HAP-1 (cell line): ENCODE measurements around the gene ART3.

Source experiments
- DNase-seq, 2 experiments: peaks; one replicate each; pipeline ENCODE4 v3.0.0-alpha.2; 2016 to 2020; ENCODE audit warnings: low spot score in 2 of 2
- H3K27me3 ChIP-seq: fragments of 250-450 bp; sonication (Bioruptor Pico); 2 replicates; pipeline ENCODE4 v1.5.1; 2020; ENCODE audit warnings: low read depth, mild to moderate bottlenecking, moderate library complexity
- H3K36me3 ChIP-seq: fragments of 250-450 bp; sonication (Bioruptor Pico); replicated peaks from 2 replicates; pipeline ENCODE4 v1.5.1; 2020; ENCODE audit warnings: mild to moderate bottlenecking
- H3K4me1 ChIP-seq: fragments of 250-450 bp; sonication (Bioruptor Pico); 2 replicates; pipeline ENCODE4 v1.5.1; 2020; ENCODE audit warnings: mild to moderate bottlenecking
- H3K4me3 ChIP-seq: fragments of 250-450 bp; sonication (Bioruptor Pico); 2 replicates; pipeline ENCODE4 v1.5.1; 2020; ENCODE audit warnings: mild to moderate bottlenecking, moderate library complexity
- H3K9me3 ChIP-seq: fragments of 250-450 bp; sonication (Bioruptor Pico); 2 replicates; pipeline ENCODE4 v1.5.1; 2020; ENCODE audit warnings: mild to moderate bottlenecking, moderate library complexity
- in situ Hi-C: fragments of 300-500 bp; cut with MboI; formaldehyde crosslinking; loops from 3 replicates; pipeline ENCODE4 v1.14.3; 2020; ENCODE audit warnings: low sequenced_read_pairs, inconsistent platforms, mixed read lengths

Gene ART3

DNA sequence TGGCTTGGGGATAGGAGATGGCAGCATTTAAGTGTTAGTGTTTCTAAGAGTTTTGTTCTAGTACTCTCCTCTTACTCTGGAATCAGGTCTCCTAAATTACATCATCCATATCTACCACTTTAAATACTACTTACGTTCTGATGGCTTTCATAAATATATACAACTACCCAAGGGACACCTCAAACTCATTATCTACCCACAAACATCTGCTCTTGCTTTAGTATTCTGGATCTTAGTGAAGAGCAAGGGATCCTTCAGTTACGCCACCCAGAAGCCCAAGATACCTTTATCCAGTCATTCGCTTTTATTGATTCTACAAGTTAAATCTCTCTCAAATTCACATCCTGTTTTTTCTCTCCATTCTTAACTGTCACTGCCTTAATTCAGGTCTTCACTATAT lies 66.7 kb downstream of the ART3 start:
- in situ Hi-C loops, result no loop called here
- H3K4me1 ChIP-seq, result 0 out of 2 replicates have a peak, but pooled peaks cover 4% of the 10 kb centered on the region
- no peaks in the 10 kb centered on the region for H3K27me3 ChIP-seq
- H3K4me3 ChIP-seq, result no peak overlapping the region
- no peak for DNase-seq
- no peaks in the 10 kb centered on the region for H3K9me3 ChIP-seq
- peaks cover 50% of the 10 kb centered on the region for H3K36me3 ChIP-seq

DNA sequence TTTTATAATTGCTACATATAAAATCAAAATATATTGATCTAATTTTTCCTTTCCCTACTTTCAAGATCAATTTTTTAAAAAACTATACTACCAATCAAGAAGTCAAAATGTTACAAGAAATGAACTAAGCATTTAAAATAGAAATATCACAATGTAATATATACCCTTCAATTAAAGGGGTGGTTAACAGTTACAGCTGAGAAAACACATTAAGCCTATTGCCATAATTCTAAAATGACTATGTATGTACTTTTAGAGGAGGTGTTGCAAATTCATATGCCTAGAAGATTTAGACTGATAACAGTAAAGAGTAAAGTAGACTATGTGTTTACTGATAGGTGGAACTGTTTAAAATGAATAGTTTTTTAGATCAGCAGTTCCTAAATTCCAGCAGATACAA lies 70.0 kb downstream of the ART3 start:
- DNase-seq, result no peak
- in situ Hi-C loops, result no loop called here
- 0 out of 2 replicates have a peak, but pooled peaks cover 11% of the 10 kb centered on the region for H3K4me1 ChIP-seq
- no peaks in the 10 kb centered on the region for H3K9me3 ChIP-seq
- peaks cover 36% of the 10 kb centered on the region for H3K36me3 ChIP-seq
- H3K4me3 ChIP-seq, result no peak overlapping the region
- no peaks in the 10 kb centered on the region for H3K27me3 ChIP-seq

DNA sequence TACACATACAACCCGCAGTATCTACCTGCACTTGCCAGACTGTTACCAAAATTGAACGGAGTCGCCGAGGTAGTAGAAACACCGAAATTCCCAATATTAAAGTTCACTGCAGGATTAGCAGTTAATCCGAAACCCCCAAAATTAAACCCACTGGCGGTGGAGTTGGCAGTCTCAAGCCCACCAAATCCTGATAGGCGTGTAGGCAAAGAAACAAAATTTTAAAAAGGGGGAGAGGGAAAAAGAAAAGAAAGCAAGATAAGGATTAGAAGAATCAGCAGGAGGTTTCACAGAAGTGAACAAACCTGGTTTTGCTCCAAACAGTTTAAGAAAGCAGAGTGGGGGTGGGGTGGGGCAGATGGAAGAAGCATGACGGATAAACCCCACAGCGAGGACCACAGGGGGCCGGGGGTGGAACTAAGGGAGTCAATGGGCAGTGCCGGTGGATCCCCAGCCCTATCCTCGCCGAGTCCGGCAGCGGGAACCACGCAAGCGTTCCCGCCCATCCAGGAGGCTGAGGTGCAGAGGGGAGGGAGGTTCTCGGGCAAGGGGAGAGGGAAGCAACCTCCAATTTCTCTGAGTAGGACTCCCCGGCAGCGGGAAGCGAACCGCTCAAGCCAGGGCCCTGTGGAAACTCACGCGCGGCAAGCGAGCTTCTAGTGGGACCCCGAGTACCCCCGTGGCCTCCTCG lies 73.1 kb downstream of the ART3 start:
- H3K9me3 ChIP-seq, result no peaks in the 10 kb centered on the region
- peak; percentile 85 to 89 for DNase-seq
- 0 out of 2 replicates have a peak, but pooled peaks cover 11% of the 10 kb centered on the region for H3K4me1 ChIP-seq
- in situ Hi-C loops, result no loop called here
- peaks cover 12% of the 10 kb centered on the region for H3K36me3 ChIP-seq
- no peaks in the 10 kb centered on the region for H3K27me3 ChIP-seq
- peak overlapping the region; percentile 99 for H3K4me3 ChIP-seq

DNA sequence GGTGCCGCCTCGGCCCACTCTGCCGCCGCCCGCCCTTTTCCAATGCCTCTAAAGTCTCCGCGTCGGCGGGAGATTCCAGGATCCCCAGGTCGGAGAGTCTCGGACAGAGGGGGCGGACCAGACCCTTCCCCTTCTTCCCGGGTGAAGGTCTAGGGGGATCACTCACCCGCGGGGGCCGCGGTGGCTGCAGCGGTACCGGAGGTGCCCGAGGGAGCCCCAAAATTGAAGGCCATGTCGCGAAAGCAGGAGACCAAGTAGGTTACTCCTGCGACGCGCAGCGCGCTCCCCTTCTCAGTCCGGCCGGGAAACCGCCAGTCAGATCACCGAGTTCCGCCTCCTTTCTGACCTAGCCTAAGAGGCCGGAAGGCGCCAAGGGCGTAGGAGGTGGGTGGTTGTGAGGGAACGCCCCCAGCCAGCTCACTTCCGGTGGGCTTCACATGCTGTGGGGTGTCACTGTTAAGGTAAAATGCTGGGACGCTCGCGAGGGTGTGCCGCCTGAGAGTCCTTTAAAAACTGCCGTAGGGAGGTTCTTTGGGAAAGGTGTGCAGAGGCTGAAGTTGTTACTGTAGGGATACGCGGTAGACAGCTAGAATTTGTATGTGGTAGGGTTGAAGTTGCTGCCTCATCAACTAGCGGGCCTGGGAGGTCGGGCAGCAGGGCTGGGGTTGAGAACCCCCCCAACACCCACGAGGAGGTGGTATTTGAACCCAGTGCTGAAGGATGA lies 73.8 kb downstream of the ART3 start, which contains the start of gene NUP54:
TSS of gene NUP54 (minus strand) at position 256 of the 724 bp plus-strand sequence. CDS start at position 233, 23 bp downstream.
- in situ Hi-C loops, result no loop called here
- H3K4me1 ChIP-seq, result 0 out of 2 replicates have a peak, but pooled peaks cover 11% of the 10 kb centered on the region

DNA sequence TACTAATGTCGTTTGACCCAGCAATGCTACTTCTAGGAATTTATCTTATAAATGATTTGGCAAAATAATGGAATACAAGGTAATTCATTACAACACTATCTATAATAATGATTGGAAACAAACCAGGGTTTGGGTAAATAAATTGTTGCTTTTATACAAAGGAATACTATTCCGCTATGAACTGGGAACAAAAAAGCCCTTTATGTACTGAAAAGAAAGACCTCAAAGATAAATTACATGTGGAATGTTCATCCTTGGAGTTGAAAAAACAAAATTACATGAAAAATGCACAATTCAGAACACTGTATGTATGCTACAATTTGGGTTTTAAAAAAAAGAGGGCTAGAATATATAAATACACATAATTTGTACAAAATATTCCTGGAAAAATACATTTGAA lies 78.8 kb downstream of the ART3 start:
- H3K9me3 ChIP-seq, result no peaks in the 10 kb centered on the region
- in situ Hi-C loops, result no loop called here

More for the DNA sequence above, 73.8 kb downstream of the ART3 start, which contains the start of gene NUP54:
- Histone ChIP-seq H3K27me3 (no peaks in the 10 kb centered on the region), H3K4me3 (peak within 1 kb of the TSS; percentile 99), H3K36me3 (peaks cover 8% of the 10 kb centered on the region), H3K9me3 (no peaks in the 10 kb centered on the region)
- peak; percentile 93 to 96 for DNase-seq

DNA sequence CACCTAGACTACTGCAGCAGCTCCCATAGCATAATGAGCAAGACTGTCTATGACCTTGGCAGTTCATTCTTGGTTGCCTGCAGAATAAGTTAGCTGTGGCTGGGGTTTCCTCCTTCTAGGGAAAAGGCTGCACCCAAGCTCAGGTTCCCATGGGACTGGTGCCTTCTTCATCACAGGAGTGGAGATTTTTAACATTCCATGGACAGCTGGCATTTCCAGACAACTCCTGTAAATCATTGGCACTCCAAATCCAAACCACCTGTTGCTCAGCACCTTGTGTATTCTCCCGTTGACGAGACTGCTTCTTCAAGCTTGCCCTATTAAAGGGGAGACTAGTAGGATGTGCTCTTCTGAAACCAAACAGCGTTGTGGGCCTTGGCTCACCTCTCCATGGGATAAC lies 81.5 kb downstream of the ART3 start:
- in situ Hi-C loops, result no loop called here
- Histone ChIP-seq H3K36me3 (no peaks in the 10 kb centered on the region), H3K27me3 (no peaks in the 10 kb centered on the region), H3K4me3 (no peak overlapping the region), H3K9me3 (no peaks in the 10 kb centered on the region), H3K4me1 (no peaks in the 10 kb centered on the region)
- DNase-seq, result no peak

More for the DNA sequence above, 78.8 kb downstream of the ART3 start:
- no peak for DNase-seq
- Histone ChIP-seq H3K27me3 (no peaks in the 10 kb centered on the region), H3K4me1 (0 out of 2 replicates have a peak, but pooled peaks cover 5% of the 10 kb centered on the region), H3K4me3 (no peak overlapping the region), H3K36me3 (no peaks in the 10 kb centered on the region; the same call in 1 of the 2 replicates)

DNA sequence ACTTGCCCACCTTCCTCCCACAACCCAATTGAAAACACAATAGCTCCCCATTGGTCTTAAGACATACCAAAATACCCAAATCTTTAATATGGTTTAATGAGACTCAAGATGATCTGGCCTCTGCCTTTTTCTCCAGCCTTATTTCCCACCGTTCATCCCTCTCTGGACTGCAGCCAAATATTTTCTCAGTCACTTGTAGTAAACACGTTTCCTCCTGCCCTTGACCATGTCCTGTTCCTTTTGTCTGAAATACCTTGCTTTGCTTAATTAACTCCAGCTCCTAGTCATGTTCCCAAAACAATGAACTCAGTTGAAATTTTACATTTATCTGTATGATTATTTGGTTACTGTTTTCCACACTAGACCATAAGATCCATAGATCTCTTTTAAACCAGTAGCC lies 82.1 kb downstream of the ART3 start:
- in situ Hi-C loops, result no loop called here
- DNase-seq, result no peak

DNA sequence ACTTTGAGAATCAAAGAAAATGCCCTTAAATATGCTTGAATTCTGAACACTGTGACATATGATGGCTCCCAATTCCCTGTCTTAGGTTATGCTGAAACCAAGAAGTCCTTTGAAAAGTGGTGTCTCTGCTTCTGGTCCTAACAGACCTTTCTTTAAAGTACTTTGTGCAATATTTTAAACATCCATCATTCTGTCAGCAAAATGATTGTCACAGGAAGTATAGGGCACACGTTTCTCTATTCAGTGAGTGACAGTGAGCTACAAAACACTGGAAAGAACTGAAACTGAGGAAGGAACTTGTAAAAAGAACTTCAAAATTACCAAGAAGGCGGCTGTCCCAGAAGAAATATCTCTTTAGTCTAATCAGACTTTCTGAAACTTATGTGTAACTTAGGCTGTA lies 85.8 kb downstream of the ART3 start:
- H3K27me3 ChIP-seq, result no peaks in the 10 kb centered on the region
- no peak overlapping the region for H3K4me3 ChIP-seq
- H3K4me1 ChIP-seq, result no peaks in the 10 kb centered on the region
- no peak for DNase-seq
- no peaks in the 10 kb centered on the region for H3K36me3 ChIP-seq
- in situ Hi-C loops, result no loop called here
- H3K9me3 ChIP-seq, result no peaks in the 10 kb centered on the region

More for the DNA sequence above, 82.1 kb downstream of the ART3 start:
- Histone ChIP-seq H3K27me3 (no peaks in the 10 kb centered on the region), H3K36me3 (no peaks in the 10 kb centered on the region), H3K4me3 (no peak overlapping the region), H3K4me1 (no peaks in the 10 kb centered on the region), H3K9me3 (no peaks in the 10 kb centered on the region)
